NCI-H345 treated with DMSO at 0.1 percent for 48 hours (cell line): Measurements from ENCODE around the gene ITIH3.

Experiments used
- DNase-seq: peaks from one replicate; lab custom pipeline; 2025; ENCODE audit not compliant: unreplicated experiment; lab: John Stamatoyannopoulos, UW

ITIH3 gene

DNA sequence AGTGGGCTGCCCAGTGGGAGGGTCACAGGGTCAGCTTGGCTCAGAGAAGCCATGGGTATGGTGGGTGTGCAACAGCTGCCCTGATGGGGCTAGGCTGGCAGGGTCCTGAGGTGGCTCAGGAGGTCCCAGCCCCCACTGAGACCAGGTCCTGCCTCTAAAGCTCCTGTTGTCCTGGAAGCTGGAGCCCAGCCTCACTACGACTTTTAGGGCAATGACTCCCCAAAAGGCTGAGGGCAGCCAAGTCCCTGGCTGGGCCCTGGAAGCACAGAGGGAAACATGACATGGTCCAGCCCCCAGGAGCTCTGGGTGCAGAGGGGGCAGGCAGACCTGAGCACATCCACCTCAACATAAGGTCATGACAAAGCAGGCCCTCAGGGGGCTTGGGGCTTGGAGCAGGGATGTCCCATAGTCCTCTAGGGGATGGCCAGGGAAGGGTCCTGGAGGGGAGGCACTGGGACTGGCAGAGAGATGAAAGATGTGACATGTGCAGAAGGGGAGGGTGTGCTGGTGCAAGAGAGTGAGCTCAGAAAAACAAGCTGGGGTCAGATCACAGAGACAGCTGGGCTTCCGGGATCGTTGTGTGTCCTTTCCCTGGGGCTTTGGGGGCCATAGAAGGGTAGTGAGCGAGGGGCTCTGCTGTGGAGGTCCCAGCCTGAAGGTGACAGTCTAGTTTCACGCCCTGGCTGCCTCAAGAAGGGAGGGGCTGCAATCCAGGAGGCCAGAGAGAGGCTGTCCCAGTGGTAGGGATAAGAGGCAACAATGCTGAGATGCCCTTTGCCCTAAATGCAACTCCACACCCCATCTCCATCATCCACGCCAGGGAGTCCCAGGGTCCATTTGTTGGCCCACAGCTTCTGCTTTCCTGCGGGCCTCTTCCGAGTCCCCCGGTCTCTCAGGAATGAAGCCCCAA lies 639 bp upstream of the ITIH3 start:
- no peak for DNase-seq

DNA sequence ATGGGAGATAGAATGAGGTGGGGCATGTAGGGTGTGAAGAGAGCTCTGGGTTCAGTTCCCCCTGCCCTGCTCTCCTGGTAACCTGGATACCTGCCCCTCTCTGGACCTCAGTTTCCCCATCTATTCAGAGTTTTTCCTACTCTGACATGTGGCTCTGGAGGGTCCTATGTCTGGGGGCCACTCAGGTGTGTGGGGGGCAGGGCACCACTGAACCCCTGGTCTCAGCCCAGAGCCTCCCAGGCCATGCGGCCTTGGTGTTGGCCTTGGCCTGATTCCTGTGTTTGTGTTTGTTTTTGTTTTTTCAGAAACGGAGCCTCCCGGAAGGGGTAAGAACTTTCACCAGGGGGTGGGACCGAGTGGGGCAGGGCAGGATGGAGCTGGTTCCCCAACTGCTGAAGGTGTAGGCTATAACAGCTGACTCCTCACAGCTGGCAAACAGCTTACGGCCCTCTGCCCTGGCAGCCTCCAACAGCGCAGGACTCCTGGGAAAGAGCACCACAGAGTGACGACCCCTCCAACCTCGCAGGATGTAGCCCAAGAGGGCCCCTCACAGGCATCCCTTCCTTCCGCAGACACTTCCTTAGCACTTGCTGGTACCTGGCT lies 803 bp downstream of the ITIH3 start:
- no peak for DNase-seq

DNA sequence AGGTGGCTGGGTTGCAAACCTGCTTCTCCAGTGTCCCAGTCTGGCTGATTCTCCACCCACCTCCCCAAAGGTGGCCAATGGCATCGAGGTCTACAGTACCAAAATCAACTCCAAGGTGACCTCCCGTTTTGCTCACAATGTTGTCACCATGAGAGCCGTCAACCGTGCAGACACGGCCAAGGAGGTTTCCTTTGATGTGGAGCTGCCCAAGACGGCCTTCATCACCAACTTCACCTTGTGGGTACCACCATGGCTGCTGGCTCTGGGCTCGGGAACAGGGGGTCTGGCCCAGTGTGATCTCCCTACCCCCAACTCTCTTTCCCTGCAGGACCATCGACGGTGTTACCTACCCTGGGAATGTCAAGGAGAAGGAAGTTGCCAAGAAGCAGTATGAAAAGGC lies 1.8 kb downstream of the ITIH3 start:
- DNase-seq, result no peak

DNA sequence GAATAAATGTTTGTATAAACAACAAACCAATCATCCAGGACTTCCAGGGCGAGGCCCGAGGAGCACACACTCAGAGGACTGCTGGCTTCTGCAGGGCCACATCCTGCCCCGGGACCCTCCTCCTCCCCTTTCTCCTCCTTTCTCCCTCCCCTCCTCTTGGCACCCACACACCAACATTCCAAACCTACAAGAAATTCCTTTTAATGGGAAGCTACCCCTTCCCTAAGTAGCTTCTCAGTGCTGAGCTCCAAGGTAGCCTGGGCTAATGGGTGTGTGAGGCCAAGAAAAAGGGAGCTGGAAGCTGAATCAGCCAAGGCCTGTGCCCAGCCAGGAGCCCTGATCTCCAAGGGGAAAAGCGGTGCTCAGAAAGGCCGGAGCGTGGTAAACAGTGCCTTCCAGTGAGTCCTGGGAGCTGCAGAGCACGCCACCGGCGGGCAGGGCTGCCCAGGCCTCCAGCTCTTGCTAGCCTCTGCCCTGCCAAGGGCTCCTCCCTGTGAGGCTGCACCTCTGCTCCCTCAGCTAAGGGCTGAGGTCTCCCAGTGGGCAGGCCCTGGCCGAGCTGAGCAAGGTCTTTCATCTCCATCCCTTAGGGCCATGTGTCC lies 3.9 kb downstream of the ITIH3 start:
- DNase-seq, result no peak

DNA sequence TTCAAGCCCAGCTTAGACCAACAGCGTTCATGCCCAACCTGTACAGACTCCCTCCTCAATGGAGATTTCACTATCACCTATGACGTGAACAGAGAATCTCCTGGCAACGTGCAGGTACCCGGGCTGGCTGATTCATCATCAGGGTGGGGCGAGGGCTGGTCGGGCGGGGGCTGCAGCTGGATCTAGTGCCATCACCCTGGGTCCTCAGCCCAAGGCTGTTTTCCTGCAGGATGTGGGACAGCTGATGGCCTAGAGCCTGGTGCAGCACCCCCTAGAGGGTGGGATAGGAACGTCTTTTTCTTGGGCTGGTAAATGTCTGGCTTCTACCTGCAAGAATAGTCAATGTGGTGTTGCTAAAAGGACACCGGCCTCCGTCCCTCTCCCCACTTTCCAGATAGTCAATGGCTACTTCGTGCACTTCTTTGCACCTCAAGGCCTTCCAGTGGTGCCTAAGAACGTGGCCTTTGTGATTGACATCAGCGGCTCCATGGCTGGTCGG lies 4.4 kb downstream of the ITIH3 start:
- DNase-seq, result no peak

DNA sequence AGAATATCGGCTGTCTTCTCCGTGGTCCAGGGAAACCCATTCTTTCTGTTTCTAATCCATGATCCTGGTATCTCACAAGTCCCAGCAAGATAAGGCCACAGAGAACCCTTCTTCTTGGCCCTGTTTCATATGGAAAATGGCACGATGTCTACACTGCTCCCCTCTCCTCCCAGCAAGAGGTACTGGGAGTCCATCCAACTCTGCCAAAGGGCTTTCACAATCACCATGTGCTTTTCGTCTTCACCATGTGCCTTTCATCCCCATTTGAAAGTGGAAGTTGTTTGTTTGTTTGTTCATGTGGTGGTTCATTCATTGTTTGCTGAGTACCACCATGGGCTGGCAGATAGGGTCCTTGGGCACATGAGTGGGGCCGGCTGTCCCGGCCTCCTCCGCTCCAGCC lies 5.5 kb downstream of the ITIH3 start:
- DNase-seq, result no peak

DNA sequence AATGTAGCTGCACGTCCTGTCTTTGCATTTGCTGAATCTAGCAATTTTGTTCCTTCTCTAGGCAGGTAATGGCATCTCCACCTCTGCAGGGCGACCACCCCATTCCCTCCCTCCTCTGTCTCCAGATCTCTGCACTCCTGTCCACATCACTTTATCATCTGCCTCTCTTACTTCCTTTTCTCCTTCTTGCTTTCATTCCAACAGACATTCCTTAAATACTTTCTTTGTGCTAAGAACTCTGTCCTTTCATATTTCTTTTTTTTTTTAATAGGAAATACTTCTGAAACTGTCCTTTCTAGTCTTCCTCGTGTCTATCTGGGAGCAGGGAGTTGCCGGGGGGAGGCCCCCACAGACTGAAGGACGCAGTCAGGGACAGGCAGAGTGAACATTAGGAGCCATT lies 7.2 kb downstream of the ITIH3 start:
- no peak for DNase-seq

DNA sequence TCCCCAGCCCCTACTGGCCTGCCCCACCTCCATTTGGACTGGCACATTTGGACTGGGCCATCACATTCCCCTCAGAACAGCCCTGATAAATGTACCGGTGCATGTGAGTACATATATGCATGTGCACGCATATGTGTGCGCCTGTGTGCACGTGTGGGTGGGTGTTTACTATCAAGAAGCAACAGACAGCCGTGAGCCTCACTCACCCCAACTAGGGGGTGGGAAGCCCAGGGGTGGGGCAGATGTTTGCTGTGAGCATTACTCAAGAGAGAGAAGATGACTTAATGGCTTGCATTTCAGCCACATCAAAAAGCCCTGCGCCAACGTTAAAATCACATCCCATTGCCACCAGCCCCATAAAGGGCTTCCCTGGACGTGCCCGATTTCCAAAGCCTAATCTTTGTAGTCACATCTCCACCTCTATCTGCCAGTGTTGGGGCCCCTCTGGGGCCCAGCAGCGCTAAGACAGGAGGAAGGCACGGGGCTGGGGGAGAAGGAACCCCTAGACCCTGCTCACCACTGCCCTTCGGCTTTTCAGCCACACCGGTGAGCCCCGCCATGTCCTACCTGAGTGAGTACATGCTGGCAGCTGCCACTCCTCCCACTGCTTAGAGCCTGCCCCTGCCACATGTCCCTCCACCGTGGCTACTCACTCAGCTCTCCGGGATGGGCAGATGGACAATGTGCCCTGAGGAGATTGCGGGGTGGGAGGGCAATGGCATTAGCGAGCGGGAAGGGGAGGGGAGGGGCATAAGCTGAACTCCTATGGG lies 10.9 kb downstream of the ITIH3 start:
- DNase-seq, result no peak

DNA sequence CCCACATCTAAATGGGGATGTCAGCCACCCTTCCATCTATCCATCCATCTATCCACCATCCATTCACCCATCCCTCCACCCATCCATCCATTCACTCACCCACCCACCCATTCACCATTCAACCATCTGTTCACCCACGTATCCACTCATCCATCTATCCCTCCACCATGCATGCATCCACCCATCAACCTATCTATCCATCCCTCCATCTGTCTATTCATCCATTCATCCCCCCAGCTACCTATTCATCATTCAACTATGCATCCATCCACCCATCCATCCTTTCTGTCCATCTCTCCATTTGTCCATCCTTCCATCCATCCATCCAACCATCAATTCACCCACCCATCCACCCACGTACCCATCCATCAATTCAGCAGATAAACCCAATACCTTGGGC lies 14.6 kb downstream of the ITIH3 start:
- no peak for DNase-seq

DNA sequence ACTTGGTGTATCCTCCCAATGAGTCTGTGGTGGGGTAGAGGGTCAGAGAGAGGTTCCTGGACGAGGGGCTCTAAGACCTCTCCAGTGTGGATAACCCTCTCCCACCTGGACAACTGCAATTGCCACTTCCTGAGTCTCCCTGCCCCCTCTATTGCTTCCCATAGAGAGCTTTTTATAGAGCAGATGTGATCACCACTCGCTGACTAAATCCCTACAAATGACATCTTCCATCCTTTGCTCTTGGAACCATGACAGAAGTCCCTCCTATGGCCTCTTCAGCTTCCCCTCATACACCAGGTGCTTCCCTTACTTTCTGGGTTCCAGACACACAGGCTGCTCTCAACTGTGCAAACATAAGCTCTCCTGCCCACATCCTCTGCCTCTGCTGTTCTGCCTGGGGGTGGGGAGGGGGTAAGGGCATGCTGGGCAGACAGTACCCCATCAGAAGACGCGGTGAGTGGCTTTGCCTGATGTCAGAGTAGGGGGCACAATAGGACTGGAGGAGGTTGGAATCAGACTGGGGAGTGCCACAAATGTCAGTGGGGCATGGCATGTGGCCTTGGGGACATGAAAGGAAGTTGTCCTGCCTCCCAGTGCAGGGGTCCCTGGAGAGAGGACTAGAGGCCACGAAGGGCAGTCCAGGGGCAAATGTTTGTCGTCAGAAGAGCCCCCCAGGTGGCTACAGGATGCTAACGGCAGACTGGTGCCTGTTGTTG lies 15.2 kb downstream of the ITIH3 start:
- DNase-seq, result no peak

DNA sequence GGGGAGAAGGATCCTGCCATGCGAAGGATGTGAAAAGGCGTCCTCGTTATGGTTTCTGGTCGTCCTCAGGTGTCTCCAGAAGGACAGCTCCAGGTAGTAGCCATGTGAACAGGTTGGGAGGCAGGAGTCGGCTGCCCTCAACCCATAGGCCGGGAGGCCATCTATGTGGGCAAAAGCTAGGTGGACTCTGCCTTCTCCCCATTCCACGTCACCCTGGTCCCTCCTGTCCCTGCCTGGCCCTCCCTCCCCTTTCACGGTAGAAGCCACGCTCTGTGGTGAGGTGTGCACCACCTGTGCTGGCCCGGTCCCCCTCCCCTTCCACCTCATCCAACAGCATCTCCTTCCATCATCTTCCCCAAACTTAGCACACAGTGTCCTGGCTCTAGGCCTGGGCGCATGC lies 16.3 kb downstream of the ITIH3 start:
- DNase-seq, result no peak

DNA sequence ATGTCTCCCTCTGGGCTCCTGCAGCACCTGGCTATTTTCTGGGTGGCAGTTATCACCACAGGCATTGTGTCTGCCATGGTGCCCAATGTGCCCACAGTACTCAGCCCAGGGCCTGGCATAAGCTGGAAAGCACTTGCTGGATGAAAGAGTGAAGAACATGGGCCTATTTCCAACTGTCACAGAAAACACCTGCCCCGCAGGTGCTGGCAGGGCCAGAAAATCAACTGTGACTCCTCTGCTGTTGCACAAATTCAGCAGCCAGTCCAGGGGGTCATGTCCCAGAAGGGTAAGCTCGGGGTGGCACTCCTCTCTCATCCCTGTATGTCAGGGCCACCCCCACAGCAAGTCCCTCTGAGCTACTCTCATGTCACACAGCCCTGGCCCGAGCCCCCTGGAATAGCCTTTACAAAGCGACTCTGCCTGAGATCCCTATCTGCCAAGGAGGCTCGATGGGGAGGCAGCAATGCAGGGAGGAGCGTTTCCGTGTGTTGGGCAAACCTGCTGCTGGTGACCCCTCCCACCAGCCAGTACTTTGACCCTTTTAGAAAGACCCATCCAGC lies 16.9 kb downstream of the ITIH3 start:
- no peak for DNase-seq

DNA sequence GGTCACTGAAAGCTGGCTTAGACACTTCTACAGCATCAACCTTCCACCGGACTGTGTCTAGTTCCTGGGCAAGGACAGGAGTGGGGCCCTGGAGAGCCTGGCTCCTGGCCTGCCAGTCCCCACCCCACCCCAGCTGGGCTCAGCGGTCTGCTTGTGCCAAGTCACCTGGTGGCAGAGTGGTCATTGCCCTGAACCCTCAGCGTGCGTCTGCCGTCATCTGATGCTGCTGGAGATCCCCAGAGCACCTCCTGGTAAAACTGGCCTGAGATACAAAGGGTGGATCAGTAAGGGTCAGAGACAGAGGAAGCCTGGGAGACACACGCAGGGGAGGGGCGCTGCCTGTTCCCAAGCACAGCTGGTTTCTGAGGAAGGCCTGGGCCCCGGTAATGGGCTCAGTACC lies 19.2 kb downstream of the ITIH3 start:
- no peak for DNase-seq

DNA sequence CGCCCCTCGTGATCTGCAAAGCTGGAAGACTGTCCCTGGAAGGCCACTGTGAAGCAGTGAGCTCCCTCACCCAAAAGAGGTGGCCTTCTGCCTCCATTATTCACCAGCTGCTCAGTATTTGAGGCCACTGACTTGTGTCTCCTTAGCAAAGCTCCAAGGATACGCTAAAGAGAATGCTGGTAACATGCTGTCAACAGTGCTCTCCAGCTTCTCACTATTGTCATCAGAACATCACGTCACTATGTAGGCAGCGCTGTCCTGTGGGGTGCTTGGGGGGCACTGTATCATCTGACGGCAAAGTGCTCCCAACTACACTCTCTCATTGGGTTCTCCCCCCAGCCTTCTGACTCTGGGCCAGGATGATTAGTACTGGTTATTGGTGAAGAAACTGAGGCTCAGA lies 21.6 kb downstream of the ITIH3 start:
- no peak for DNase-seq

DNA sequence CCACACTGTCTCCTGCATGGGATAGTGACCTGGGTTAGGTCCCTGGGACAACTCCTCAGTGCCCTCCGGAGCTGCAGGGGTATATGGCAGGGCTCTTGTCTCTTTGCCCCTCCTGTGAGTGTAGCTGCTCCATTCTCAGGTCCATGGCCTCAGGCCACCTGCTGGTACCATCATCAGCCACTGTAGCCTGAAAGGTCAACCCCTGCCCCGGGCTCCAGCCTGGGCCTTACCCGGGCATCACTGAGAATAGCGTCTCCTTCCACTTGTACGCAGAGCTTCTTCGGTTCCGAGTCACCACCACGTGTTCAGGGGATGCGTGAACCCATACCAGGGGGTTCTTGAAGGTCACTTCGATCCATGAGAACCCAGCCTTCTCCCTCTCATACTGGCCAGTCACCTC lies 22.1 kb downstream of the ITIH3 start:
- DNase-seq, result no peak

DNA sequence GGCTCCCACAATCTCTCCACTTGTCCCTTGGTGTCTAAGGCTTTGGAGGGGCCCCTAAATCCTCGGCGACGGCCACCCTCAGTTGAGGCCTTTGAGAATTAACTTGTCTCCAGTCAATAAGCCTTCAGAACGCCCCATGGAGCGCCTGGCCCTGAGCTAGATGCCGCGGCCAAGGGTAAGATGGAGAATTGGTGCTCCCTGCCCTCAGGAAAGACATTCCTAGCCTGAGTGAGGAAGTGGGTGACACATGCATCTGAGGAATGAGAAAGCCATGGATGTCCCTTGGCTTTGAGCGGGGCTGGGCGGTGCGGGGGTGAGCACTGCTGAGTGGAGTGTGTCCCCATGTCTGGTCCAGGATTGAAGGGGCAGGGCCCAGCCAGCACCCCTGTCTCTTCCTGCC lies 22.6 kb downstream of the ITIH3 start:
- DNase-seq, result no peak

DNA sequence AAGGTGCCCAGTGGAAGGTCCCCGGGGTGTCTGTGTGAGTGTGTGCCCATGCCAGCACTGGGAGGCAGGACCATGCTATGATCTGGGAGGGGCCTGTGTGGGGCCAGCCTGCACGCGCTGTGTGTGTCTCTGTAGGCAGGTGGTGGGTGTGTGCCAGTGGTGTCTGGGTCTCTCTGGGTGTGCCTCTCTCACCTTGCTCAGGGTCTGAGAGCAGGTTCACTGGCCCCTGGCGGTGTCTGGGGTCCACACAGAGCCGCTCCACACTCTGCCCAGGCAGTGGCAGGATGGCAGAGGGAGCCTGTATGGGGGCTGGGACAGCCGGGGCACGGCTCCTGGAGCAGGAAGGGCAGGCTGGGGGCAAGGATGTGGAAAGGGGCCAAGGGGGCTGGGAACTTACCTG lies 23.3 kb downstream of the ITIH3 start:
- no peak for DNase-seq

DNA sequence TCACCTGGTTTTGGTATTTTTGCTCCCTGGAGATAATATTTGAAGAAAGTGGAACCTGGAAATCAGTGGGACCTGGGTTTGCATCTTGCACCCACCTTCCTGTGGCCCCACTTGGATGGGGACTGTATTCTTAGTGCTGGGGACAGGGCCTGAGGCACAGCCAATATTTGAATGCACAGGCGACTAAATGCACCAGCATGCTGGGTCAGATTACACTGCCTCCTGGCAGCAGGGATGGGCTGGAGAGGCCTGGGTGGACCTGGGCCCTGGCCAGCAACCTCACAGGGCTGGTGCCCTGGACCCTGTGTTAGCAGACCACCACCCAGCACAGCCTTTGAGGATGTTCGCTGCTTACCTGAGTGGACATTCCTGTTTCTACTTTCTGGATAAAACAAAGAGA lies 25.3 kb downstream of the ITIH3 start:
- no peak for DNase-seq

DNA sequence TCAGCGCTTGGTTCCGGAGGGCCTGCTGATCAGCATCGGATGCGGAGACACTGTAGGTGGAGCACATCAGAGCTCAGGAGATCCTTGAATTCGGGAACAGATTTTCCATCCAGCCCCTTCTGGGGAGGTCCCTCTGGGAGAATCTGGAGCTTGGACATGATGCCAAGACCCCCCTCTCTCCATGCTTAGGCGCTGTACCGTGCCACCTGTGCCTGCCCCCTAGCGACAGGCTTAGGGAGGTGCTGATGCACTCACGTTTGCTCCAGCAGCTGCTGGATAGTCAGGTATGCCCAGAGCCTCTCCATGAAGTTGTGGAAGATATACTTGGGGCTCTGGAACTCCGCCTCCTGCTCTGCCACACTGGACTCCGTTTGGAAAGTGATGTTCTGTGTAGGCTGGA lies 26.1 kb downstream of the ITIH3 start:
- DNase-seq, result no peak

DNA sequence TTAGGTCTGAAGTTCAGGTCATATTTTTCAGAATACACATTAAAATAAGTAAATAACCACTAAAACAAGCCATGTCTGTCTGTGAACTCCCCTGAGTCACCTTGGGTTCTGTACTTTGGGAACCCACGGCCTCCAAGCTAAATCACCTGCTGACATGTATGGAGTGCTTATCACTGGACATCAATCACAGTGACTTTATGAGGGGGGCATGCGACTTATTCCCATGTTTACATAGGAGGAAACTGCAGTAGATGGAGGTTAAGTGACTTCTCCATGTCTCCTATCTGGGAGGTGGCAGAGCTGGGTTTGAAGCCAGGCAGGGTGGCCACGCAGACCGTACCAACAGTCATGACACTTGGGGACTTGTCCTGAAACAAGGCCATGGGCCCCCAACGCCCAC lies 27.8 kb downstream of the ITIH3 start:
- no peak for DNase-seq

DNA sequence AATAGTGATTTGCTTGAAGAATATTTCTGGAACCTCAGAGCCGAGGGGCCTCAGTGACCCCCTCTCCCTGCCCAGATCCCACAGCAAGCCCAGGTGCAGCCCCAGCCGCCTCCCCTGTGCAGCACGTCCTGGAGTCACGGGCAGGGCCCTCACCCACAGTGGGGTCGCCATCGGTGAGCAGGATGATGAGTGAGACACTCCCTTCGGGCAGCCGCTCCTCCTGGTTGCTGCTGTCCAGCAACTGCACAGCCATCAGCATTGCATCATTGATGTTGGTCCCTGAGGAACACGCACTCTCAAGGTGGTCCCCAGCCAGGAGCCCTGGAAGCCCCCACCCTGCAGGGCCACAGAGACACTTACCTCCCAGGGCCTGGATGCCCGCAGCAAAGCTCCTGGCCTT lies 29.4 kb downstream of the ITIH3 start:
- DNase-seq, result no peak
